OCI-LY3 (cell line): ENCODE measurements around the gene GAGE13.
"Not testable (repeated sequence)": the region's sequence is repeated elsewhere in the genome, so short reads cannot be mapped to it uniquely, and the experiment has no call there.

ENCODE experiments used
- H2AFZ ChIP-seq: fragments of 200-600, 300-600 bp; shearing (Covaris generic); 2 replicates; pipeline ENCODE4 v1.6.0; 2014; ENCODE audit warnings: antibody characterized with exemption, low read depth, low read length
- H3K27ac ChIP-seq: fragments of 200-600, 300-600 bp; sonication (generic); 2 replicates; pipeline ENCODE4 v1.5.1; 2014; ENCODE audit warnings: mild to moderate bottlenecking, low read length, moderate library complexity, mixed read lengths
- H3K27me3 ChIP-seq: fragments of 200-600, 300-600 bp; sonication (generic); 2 replicates; pipeline ENCODE4 v1.6.1; 2014; ENCODE audit warnings: low read depth, low read length, mixed read lengths
- H3K36me3 ChIP-seq: fragments of 200-600, 300-600 bp; sonication (generic); replicated peaks from 2 replicates; pipeline ENCODE3; 2014; ENCODE audit warnings: low read depth, low read length, mixed read lengths
- H3K4me1 ChIP-seq: fragments of 300-600, 200-600 bp; sonication (generic); 2 replicates; pipeline ENCODE4 v1.6.1; 2014; ENCODE audit warnings: low read length, mixed read lengths
- H3K4me2 ChIP-seq: fragments of 200-600, 300-600 bp; sonication (generic); 2 replicates; pipeline ENCODE4 v1.6.1; 2014; ENCODE audit warnings: low read length, mixed read lengths
- H3K4me3 ChIP-seq: fragments of 300-600, 200-600 bp; sonication (generic); 2 replicates; pipeline ENCODE4 v1.5.1; 2014; ENCODE audit warnings: antibody characterized with exemption, mild to moderate bottlenecking, low read length, moderate library complexity
- H3K79me2 ChIP-seq: fragments of 300-600, 200-600 bp; shearing (Covaris generic); 2 replicates; pipeline ENCODE4 v1.6.1; 2014; ENCODE audit warnings: mild to moderate bottlenecking, low read length, mixed read lengths
- H3K9ac ChIP-seq: fragments of 300-600, 200-600 bp; shearing (Covaris generic); 2 replicates; pipeline ENCODE4 v1.6.0; 2014; ENCODE audit warnings: mild to moderate bottlenecking, low read length, moderate library complexity
- H3K9me3 ChIP-seq: fragments of 200-600, 300-600 bp; shearing (Covaris generic); 2 replicates; pipeline ENCODE4 v1.6.1; 2014; ENCODE audit warnings: low read length, mixed read lengths; ENCODE audit not compliant: insufficient read depth
- H4K20me1 ChIP-seq: fragments of 200-600, 300-600 bp; sonication (generic); 2 replicates; pipeline ENCODE4 v1.6.1; 2016; ENCODE audit warnings: low read length, mixed read lengths; ENCODE audit not compliant: insufficient read depth
- CTCF ChIP-seq: fragments of 200-600, 300-600 bp; sonication (generic); IDR thresholded peaks from 2 replicates; pipeline ENCODE4 v1.5.1; 2014; ENCODE audit warnings: antibody characterized with exemption, low read length, low read depth
- EZH2phosphoT487 ChIP-seq: fragments of 200-600 bp; shearing (Covaris generic); IDR thresholded peaks from 2 replicates; pipeline ENCODE4 v1.6.1; 2018; ENCODE audit warnings: antibody characterized with exemption, mixed run types, low read depth

Gene GAGE13

GRCh38 chrX:49331282-49331681 is at the start of gene GAGE13:
Gene GAGE13, plus strand, starts transcription at chrX:49331582. Its CDS starts 1,156 bp downstream, at chrX:49332738.
- not testable (repeated sequence) for H3K9me3 ChIP-seq, H3K9ac ChIP-seq, H3K4me1 ChIP-seq

GRCh38 chrX:49282647-49283011 is 48.8 kb upstream of the GAGE13 start:
- no peaks in the 10 kb centered on the region for H3K4me1 ChIP-seq
- no peak for TF ChIP-seq EZH2phosphoT487
- TF ChIP-seq CTCF, result no peak
- H3K4me3 ChIP-seq, result no peak overlapping the region
- H3K27ac ChIP-seq, result no peak overlapping the region
- H3K27me3 ChIP-seq, result no peaks in the 10 kb centered on the region
- no peaks in the 10 kb centered on the region for H4K20me1 ChIP-seq
- H3K4me2 ChIP-seq, result no peak overlapping the region
- no peaks in the 10 kb centered on the region for H3K79me2 ChIP-seq
- no peak overlapping the region for H3K9ac ChIP-seq
- no peak overlapping the region for H2AFZ ChIP-seq
- no peaks in the 10 kb centered on the region for H3K36me3 ChIP-seq
- H3K9me3 ChIP-seq, result no peaks in the 10 kb centered on the region

More at GRCh38 chrX:49331282-49331681, at the start of gene GAGE13:
- not testable (repeated sequence) for H3K27me3 ChIP-seq, H3K4me3 ChIP-seq, H4K20me1 ChIP-seq, H3K36me3 ChIP-seq, H3K79me2 ChIP-seq, H3K4me2 ChIP-seq, H3K27ac ChIP-seq, H2AFZ ChIP-seq

GRCh38 chrX:49284212-49284611 is 47.2 kb upstream of the GAGE13 start:
- TF ChIP-seq CTCF (no peak), EZH2phosphoT487 (no peak)
- no peak overlapping the region for H2AFZ ChIP-seq
- H3K9ac ChIP-seq, result no peak overlapping the region
- H3K4me1 ChIP-seq, result no peaks in the 10 kb centered on the region
- H4K20me1 ChIP-seq, result no peaks in the 10 kb centered on the region
- H3K36me3 ChIP-seq, result no peaks in the 10 kb centered on the region
- H3K4me3 ChIP-seq, result no peak overlapping the region
- no peaks in the 10 kb centered on the region for H3K9me3 ChIP-seq
- no peaks in the 10 kb centered on the region for H3K27me3 ChIP-seq
- no peaks in the 10 kb centered on the region for H3K79me2 ChIP-seq
- no peak overlapping the region for H3K27ac ChIP-seq
- no peak overlapping the region for H3K4me2 ChIP-seq

GRCh38 chrX:49286136-49286535 is 45.2 kb upstream of the GAGE13 start:
- TF ChIP-seq EZH2phosphoT487 (no peak), CTCF (no peak)
- H3K4me3 ChIP-seq, result no peak overlapping the region
- no peak overlapping the region for H3K9ac ChIP-seq
- H3K36me3 ChIP-seq, result no peaks in the 10 kb centered on the region
- H3K4me2 ChIP-seq, result no peak overlapping the region
- H3K27ac ChIP-seq, result no peak overlapping the region
- H4K20me1 ChIP-seq, result no peaks in the 10 kb centered on the region
- no peak overlapping the region for H2AFZ ChIP-seq
- H3K27me3 ChIP-seq, result no peaks in the 10 kb centered on the region
- H3K4me1 ChIP-seq, result no peaks in the 10 kb centered on the region
- H3K79me2 ChIP-seq, result no peaks in the 10 kb centered on the region
- no peaks in the 10 kb centered on the region for H3K9me3 ChIP-seq

DNA sequence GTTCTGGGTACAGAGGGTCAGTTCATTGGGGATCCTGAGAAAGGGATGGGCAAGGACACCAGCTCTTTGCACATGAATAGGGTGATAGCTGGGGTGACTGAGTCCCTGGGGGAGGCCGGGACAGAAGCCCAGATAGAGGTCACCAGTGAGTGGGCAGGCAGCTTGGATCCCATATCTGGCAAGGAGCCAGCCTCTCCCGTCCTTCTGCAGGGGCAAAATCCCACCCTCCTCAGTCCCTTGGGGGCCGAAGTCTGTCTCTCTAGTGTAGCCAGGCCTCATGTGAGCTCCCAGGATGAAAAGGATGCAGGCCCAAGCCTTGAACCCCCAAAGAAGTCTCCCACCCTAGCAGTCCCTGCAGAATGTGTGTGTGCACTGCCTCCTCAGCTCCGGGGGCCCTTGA is 44.8 kb upstream of the GAGE13 start:
- no peaks in the 10 kb centered on the region for H3K79me2 ChIP-seq
- no peaks in the 10 kb centered on the region for H3K9me3 ChIP-seq
- H3K9ac ChIP-seq, result no peak overlapping the region
- H3K27ac ChIP-seq, result no peak overlapping the region
- H3K4me1 ChIP-seq, result no peaks in the 10 kb centered on the region
- no peaks in the 10 kb centered on the region for H3K36me3 ChIP-seq
- H2AFZ ChIP-seq, result no peak overlapping the region
- no peak overlapping the region for H3K4me2 ChIP-seq
- no peaks in the 10 kb centered on the region for H4K20me1 ChIP-seq
- H3K4me3 ChIP-seq, result no peak overlapping the region
- no peak for TF ChIP-seq CTCF
- TF ChIP-seq EZH2phosphoT487, result no peak
- H3K27me3 ChIP-seq, result no peaks in the 10 kb centered on the region
